NCI-H2107 treated with DMSO at 0.1 percent for 48 hours (cell line): Measurements from ENCODE around the gene MYCBPAP.

Experiments
- DNase-seq: peaks from one replicate; lab custom pipeline; 2025; ENCODE audit not compliant: unreplicated experiment; lab: John Stamatoyannopoulos, UW

Gene MYCBPAP, protein sequence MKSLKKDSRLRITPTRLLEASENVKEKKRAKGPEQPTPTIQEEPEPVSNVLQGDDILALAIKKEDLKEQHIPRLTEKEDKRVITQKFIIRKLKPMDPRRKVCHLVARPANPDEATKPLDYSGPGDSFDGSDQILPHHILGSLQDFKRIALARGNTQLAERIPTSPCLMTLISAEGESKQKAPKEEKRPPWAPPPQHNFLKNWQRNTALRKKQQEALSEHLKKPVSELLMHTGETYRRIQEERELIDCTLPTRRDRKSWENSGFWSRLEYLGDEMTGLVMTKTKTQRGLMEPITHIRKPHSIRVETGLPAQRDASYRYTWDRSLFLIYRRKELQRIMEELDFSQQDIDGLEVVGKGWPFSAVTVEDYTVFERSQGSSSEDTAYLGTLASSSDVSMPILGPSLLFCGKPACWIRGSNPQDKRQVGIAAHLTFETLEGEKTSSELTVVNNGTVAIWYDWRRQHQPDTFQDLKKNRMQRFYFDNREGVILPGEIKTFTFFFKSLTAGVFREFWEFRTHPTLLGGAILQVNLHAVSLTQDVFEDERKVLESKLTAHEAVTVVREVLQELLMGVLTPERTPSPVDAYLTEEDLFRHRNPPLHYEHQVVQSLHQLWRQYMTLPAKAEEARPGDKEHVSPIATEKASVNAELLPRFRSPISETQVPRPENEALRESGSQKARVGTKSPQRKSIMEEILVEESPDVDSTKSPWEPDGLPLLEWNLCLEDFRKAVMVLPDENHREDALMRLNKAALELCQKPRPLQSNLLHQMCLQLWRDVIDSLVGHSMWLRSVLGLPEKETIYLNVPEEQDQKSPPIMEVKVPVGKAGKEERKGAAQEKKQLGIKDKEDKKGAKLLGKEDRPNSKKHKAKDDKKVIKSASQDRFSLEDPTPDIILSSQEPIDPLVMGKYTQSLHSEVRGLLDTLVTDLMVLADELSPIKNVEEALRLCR

GRCh38 chr17:50507871-50508572, at the start of gene MYCBPAP:
Gene MYCBPAP, plus strand, starts transcription at chr17:50508439. Its CDS starts 236 bp downstream, at chr17:50508675.
- DNase-seq = no peak

GRCh38 chr17:50458701-50459676, 49.2 kb upstream of the MYCBPAP start:
- no peak for DNase-seq

DNA sequence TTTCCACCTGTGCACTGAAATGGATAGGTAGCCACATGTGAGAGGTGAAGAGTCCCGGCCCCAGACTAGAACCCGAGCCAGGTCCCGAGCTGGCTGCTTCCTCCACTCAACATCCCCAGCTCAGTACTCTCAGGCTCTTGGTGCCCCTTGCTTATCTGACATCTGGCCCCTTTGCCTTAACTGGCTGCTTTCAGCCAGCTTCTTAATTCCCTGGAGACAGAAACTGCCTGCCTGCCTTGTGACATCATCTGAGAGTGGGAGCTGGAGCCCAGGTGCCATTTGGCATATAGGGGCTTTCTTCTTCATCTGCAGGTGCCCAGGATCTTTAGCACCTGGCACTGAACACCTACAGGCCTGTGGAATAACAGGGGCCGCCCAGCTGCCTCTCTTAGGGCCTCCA, 48.5 kb upstream of the MYCBPAP start:
- peak; percentile 32 for DNase-seq

GRCh38 chr17:50460831-50461526, 47.3 kb upstream of the MYCBPAP start:
- DNase-seq = no peak

- no peak for DNase-seq
Measured at GRCh38 chr17:50461550-50462132, 46.6 kb upstream of the MYCBPAP start.

- DNase-seq = no peak
Measured at GRCh38 chr17:50462446-50462845, 45.8 kb upstream of the MYCBPAP start.

- DNase-seq = no peak
Measured at GRCh38 chr17:50464121-50464520, 44.1 kb upstream of the MYCBPAP start.

DNA sequence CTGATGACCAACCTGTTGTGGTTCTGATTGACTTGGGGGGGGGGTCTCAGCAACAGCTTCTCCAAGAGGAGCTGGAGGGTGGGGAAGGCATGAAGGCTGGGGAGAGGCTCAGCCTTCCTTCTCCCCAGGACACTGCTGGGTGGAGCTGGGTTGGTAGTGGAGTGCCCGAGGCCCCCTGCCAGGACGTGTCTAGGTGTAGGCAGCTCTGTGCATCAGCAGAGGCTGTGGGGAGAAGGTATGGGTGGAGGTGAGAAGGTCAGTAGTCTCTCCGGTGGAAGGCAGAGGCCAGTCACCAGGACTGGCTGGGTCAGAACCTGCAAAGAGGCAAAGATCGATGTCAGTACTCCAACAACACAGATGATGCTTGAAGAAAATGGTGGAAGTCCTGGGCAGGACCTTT, 43.5 kb upstream of the MYCBPAP start:
- DNase-seq = no peak

DNA sequence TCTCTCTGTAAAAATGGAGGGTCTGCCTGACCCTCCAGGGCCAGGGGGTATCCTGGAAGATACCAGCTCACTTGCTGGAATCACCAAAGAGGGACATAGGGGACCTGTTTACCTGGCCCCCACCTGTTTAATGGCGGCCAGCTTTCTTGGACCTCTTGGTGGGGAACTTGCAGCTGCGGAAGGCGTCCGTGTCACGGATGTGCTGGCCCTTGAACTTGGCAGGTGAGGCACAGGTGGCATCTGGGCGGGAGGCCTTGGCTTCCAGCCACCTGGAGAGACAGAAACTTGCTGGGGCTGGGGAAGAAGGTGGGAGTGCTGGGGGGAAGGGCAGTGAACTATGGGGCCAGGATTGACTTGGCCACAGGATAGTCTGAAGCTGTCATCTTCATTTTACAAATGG, 43.1 kb upstream of the MYCBPAP start:
- DNase-seq = no peak

DNA sequence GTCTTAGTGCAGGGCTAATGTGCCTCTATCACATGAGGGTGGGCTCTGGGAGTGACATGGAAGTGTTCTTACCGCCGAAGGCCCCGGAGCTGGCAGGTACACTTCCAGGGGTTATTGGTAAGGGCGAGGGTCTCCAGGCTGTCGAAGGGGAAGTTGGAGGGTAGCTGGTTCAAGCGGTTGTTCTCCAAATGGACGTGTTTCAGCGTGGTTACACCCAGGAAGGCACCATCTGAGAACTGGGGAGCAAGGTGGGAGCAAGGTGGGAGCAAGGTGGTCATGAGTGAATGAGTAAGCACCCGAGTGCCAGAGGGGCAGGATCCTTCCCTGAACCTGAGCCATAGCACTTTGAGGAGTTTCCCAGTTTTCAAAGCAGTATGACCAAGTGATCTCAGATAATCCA, 42.6 kb upstream of the MYCBPAP start:
- no peak for DNase-seq

- DNase-seq = no peak
Measured at GRCh38 chr17:50466371-50467113, 41.7 kb upstream of the MYCBPAP start.

GRCh38 chr17:50467114-50467854, 41.0 kb upstream of the MYCBPAP start:
- no peak for DNase-seq

DNA sequence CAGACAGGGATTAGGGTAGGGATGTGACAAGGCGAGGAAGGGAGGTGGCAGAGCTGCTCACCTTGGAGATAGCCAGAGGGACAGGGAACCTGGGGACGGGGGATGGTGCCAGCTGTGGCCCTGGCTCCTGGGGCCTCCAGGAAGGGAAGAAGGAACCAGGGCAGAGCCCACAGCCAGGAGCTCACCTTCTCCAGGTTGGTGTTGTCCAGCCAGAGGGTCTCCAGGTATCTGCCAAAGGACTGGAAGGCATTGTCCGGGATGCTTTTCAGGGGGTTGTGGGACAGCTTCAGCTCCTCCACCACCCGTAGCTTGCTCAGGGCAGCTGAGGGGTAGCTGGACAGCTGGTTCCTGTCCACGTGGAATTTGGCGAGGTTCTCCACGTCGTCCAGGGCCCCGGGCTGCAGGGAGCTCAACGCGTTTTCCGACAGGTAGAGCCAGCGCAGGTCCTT, 40.4 kb upstream of the MYCBPAP start:
- DNase-seq = no peak

- DNase-seq = no peak
Measured at GRCh38 chr17:50468304-50469207, 39.7 kb upstream of the MYCBPAP start, which contains the start of gene CHAD. Gene CHAD, minus strand, starts transcription at chr17:50468880. Its CDS starts 67 bp downstream, at chr17:50468813.

DNA sequence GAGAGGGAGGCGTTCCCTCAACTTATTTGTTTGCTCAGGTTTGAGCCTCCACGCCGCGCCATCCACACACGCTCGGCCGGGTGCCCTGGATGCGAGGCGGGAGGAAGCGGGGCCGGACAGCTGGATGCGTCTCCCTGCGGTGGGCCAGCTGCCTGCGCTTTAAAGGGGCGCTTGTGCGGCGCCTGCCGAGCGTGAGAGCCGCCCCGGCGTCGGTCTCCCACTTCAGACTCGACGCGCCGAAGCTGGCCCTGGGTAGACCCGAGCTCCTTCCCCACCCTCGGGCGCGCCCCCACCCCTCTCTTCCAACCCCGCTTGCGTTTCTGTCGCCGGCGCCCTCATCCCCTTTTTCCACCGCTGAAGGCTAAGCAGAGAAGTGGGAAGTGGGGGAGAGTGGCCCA, 39.0 kb upstream of the MYCBPAP start:
- DNase-seq = no peak

DNA sequence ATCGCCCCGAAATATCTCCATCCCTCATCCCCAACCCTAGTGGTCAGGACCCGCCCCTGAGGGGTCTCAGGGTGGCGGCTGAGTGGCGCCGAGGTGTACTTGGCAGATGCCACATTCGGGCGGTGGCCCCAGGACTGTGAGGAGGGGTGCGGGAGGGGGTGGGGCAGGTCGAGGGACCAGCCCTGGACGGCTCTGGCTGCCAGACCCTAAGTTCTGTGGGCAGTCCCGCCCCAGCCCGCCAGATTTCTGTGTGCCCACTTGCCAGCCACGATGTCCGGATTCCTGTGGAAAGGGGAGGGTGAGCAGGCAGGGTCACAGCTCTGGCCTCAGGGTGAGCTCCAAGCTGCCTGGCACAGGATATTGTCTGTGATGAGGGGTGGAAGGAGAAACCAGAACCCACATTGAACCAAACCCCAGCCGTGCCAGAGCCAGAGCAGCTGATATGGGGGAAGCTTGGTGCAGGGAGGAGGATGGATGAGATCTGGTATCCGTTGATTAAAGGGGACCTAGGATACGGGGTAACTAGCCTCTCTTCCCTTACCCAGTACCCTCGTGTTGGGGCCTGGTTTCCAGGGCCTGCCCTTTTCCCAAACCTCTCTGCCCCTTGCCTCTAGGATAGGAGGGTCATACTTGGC, 38.5 kb upstream of the MYCBPAP start:
- no peak for DNase-seq
